HS-5 (cell line): ENCODE data around the gene ITPRIPL2.
A peak's percentile ranks its signal among the peaks of the same experiment; 100 is the strongest.

Experiments
- DNase-seq: peaks from one replicate; pipeline ENCODE4 v3.0.0-alpha.2; 2012; ENCODE audit warnings: low read depth

Gene ITPRIPL2

GRCh38 chr16:19119564-19119963 lies 5.8 kb downstream of the ITPRIPL2 start:
- DNase-seq, result peak; percentile 75

- no peak for DNase-seq
Observed at GRCh38 chr16:19123535-19124178, 9.9 kb downstream of the ITPRIPL2 start.

- DNase-seq, result no peak
Observed at GRCh38 chr16:19126300-19126699, 12.5 kb downstream of the ITPRIPL2 start.

GRCh38 chr16:19127205-19127604 lies 13.4 kb downstream of the ITPRIPL2 start:
- no peak for DNase-seq

GRCh38 chr16:19127674-19128131 lies 13.9 kb downstream of the ITPRIPL2 start:
- no peak for DNase-seq

GRCh38 chr16:19128454-19129200 lies 14.9 kb downstream of the ITPRIPL2 start:
- DNase-seq, result no peak

GRCh38 chr16:19130385-19130784 lies 16.6 kb downstream of the ITPRIPL2 start:
- no peak for DNase-seq

- DNase-seq, result no peak
Observed at GRCh38 chr16:19130852-19131824, 17.4 kb downstream of the ITPRIPL2 start.

- DNase-seq, result no peak
Observed at GRCh38 chr16:19131825-19132218, 18.1 kb downstream of the ITPRIPL2 start.

- DNase-seq, result no peak
Observed at GRCh38 chr16:19132255-19132654, 18.5 kb downstream of the ITPRIPL2 start.

- no peak for DNase-seq
Observed at GRCh38 chr16:19132898-19133297, 19.1 kb downstream of the ITPRIPL2 start.

GRCh38 chr16:19133600-19133999 lies 19.8 kb downstream of the ITPRIPL2 start:
- DNase-seq, result no peak

GRCh38 chr16:19135201-19135842 lies 21.6 kb downstream of the ITPRIPL2 start:
- DNase-seq, result no peak

- no peak for DNase-seq
Observed at GRCh38 chr16:19135896-19136438, 22.2 kb downstream of the ITPRIPL2 start.

GRCh38 chr16:19136549-19137196 lies 22.9 kb downstream of the ITPRIPL2 start:
- DNase-seq, result no peak

GRCh38 chr16:19137201-19138128 lies 23.7 kb downstream of the ITPRIPL2 start:
- DNase-seq, result no peak

GRCh38 chr16:19138601-19139000 lies 24.8 kb downstream of the ITPRIPL2 start:
- DNase-seq, result no peak

- DNase-seq, result no peak
Observed at GRCh38 chr16:19139436-19140091, 25.8 kb downstream of the ITPRIPL2 start.

- DNase-seq, result no peak
Observed at GRCh38 chr16:19140396-19140795, 26.6 kb downstream of the ITPRIPL2 start.
